Parathyroid adenoma (tissue), 2 donors: ENCODE results near the gene NDUFA11.

ENCODE experiments used
- H2AFZ ChIP-seq: fragments of 300-600 bp; sonication (generic); one replicate; pipeline ENCODE4 v1.7.0; 2017; ENCODE audit warnings: antibody characterized with exemption, mild to moderate bottlenecking
- H3K27ac ChIP-seq: fragments of 300-600 bp; sonication (generic); one replicate; pipeline ENCODE4 v1.7.0; 2017
- H3K27me3 ChIP-seq: fragments of 300-600 bp; sonication (generic); one replicate; pipeline ENCODE4 v1.7.0; 2017; ENCODE audit warnings: low read length; ENCODE audit not compliant: control insufficient read depth, insufficient read depth
- H3K36me3 ChIP-seq: fragments of 300-600 bp; sonication (generic); one replicate; pipeline ENCODE4 v1.7.0; 2017; ENCODE audit warnings: low read length; ENCODE audit not compliant: control insufficient read depth, insufficient read depth
- H3K4me1 ChIP-seq: fragments of 300-600 bp; sonication (generic); one replicate; pipeline ENCODE4 v1.7.0; 2017; ENCODE audit warnings: control low read depth
- H3K4me2 ChIP-seq: fragments of 300-600 bp; sonication (generic); one replicate; pipeline ENCODE4 v1.7.0; 2017; ENCODE audit warnings: low read length
- H3K4me3 ChIP-seq: fragments of 300-600 bp; sonication (generic); one replicate; pipeline ENCODE4 v1.7.0; 2017; ENCODE audit warnings: low read depth, low read length
- H3K79me2 ChIP-seq: fragments of 300-600 bp; sonication (generic); one replicate; pipeline ENCODE4 v1.7.0; 2017; ENCODE audit warnings: control low read depth
- H3K9ac ChIP-seq: fragments of 300-600 bp; sonication (generic); one replicate; pipeline ENCODE4 v1.7.0; 2017; ENCODE audit warnings: mild to moderate bottlenecking
- H3K9me3 ChIP-seq: fragments of 300-600 bp; sonication (generic); one replicate; pipeline ENCODE4 v1.7.0; 2017; ENCODE audit warnings: low read length; ENCODE audit not compliant: control insufficient read depth
- CTCF ChIP-seq: fragments of 300-600 bp; sonication (generic); IDR thresholded peaks from one replicate; pipeline ENCODE4 v1.7.0; 2017; ENCODE audit warnings: antibody characterized with exemption, mild to moderate bottlenecking
- donor health status: primary hyperparathyroidism.

NDUFA11 gene

GRCh38 chr19:5873617-5874199 is 29.9 kb downstream of the NDUFA11 start:
- no peaks in the 10 kb centered on the region for H3K79me2 ChIP-seq
- no peaks in the 10 kb centered on the region for H3K4me1 ChIP-seq
- no peak overlapping the region for H3K9ac ChIP-seq
- TF ChIP-seq CTCF: no peak
- no peaks in the 10 kb centered on the region for H3K36me3 ChIP-seq
- no peaks in the 10 kb centered on the region for H3K27me3 ChIP-seq
- H3K9me3 ChIP-seq: no peaks in the 10 kb centered on the region
- H3K4me2 ChIP-seq: no peak overlapping the region
- no peak overlapping the region for H3K27ac ChIP-seq
- no peak overlapping the region for H2AFZ ChIP-seq
- no peak overlapping the region for H3K4me3 ChIP-seq

GRCh38 chr19:5870986-5871394 is 32.6 kb downstream of the NDUFA11 start:
- Histone ChIP-seq H3K4me2 (no peak overlapping the region), H2AFZ (no peak overlapping the region), H3K9ac (no peak overlapping the region), H3K27me3 (no peaks in the 10 kb centered on the region), H3K9me3 (no peaks in the 10 kb centered on the region), H3K79me2 (no peaks in the 10 kb centered on the region), H3K4me3 (no peak overlapping the region), H3K36me3 (no peaks in the 10 kb centered on the region), H3K4me1 (no peaks in the 10 kb centered on the region), H3K27ac (no peak overlapping the region)
- no peak for TF ChIP-seq CTCF

- Histone ChIP-seq H3K79me2 (no peaks in the 10 kb centered on the region), H3K36me3 (no peaks in the 10 kb centered on the region), H3K4me3 (no peak overlapping the region), H3K4me2 (no peak overlapping the region), H3K4me1 (no peaks in the 10 kb centered on the region), H3K9me3 (no peaks in the 10 kb centered on the region), H2AFZ (no peak overlapping the region), H3K9ac (no peak overlapping the region), H3K27me3 (no peaks in the 10 kb centered on the region), H3K27ac (no peak overlapping the region)
- TF ChIP-seq CTCF: no peak
Observed at GRCh38 chr19:5867201-5868136, 36.1 kb downstream of the NDUFA11 start.

GRCh38 chr19:5865772-5866171 is 37.8 kb downstream of the NDUFA11 start:
- H2AFZ ChIP-seq: no peak overlapping the region
- H3K79me2 ChIP-seq: no peaks in the 10 kb centered on the region
- H3K4me1 ChIP-seq: no peaks in the 10 kb centered on the region
- no peak overlapping the region for H3K4me2 ChIP-seq
- no peak overlapping the region for H3K4me3 ChIP-seq
- H3K36me3 ChIP-seq: no peaks in the 10 kb centered on the region
- no peak overlapping the region for H3K27ac ChIP-seq
- H3K9me3 ChIP-seq: no peaks in the 10 kb centered on the region
- no peaks in the 10 kb centered on the region for H3K27me3 ChIP-seq
- no peak overlapping the region for H3K9ac ChIP-seq
- TF ChIP-seq CTCF: no peak
